Measurements from ENCODE around the gene SAXO1.

The SAXO1 gene

GRCh38 chr9:18988003-18988402, 45.0 kb downstream of the SAXO1 start:
- Mint-ChIP-seq H3K4me3 (no peak overlapping the region), H3K4me1 (ENCODE audit: low read depth) (no peaks in the 10 kb centered on the region), H3K27me3 (no peaks in the 10 kb centered on the region), H3K36me3 (ENCODE audit: low read depth) (no peaks in the 10 kb centered on the region), H3K9me3 (no peaks in the 10 kb centered on the region), H3K27ac (no peak overlapping the region)
- no peak for DNase-seq

GRCh38 chr9:18985996-18986395, 47.0 kb downstream of the SAXO1 start:
- DNase-seq = no peak
- Mint-ChIP-seq H3K4me1 (ENCODE audit: low read depth) (no peaks in the 10 kb centered on the region), H3K36me3 (ENCODE audit: low read depth) (no peaks in the 10 kb centered on the region), H3K4me3 (no peak overlapping the region), H3K27me3 (no peaks in the 10 kb centered on the region), H3K9me3 (no peaks in the 10 kb centered on the region), H3K27ac (no peak overlapping the region)

GRCh38 chr9:18985464-18985951, 47.5 kb downstream of the SAXO1 start:
- Mint-ChIP-seq H3K4me1 (ENCODE audit: low read depth) (no peaks in the 10 kb centered on the region), H3K9me3 (no peaks in the 10 kb centered on the region), H3K4me3 (no peak overlapping the region), H3K36me3 (ENCODE audit: low read depth) (no peaks in the 10 kb centered on the region), H3K27ac (no peak overlapping the region), H3K27me3 (no peaks in the 10 kb centered on the region)
- DNase-seq = no peak

GRCh38 chr9:18982262-18982620, 50.8 kb downstream of the SAXO1 start:
- H3K27ac Mint-ChIP-seq = no peak overlapping the region

GRCh38 chr9:18981476-18982261, 51.3 kb downstream of the SAXO1 start:
- no peak overlapping the region for H3K27ac Mint-ChIP-seq
- peaks cover 4% of the 10 kb centered on the region for H3K4me1 Mint-ChIP-seq (ENCODE audit: low read depth)
- H3K36me3 Mint-ChIP-seq (ENCODE audit: low read depth) = no peaks in the 10 kb centered on the region
- no peaks in the 10 kb centered on the region for H3K27me3 Mint-ChIP-seq
- H3K4me3 Mint-ChIP-seq = no peak overlapping the region
- no peaks in the 10 kb centered on the region for H3K9me3 Mint-ChIP-seq
- DNase-seq = no peak

More at GRCh38 chr9:18982262-18982620, 50.8 kb downstream of the SAXO1 start:
- H3K9me3 Mint-ChIP-seq = no peaks in the 10 kb centered on the region
- no peak overlapping the region for H3K4me3 Mint-ChIP-seq
- no peaks in the 10 kb centered on the region for H3K4me1 Mint-ChIP-seq (ENCODE audit: low read depth)
- no peak for DNase-seq
- no peaks in the 10 kb centered on the region for H3K27me3 Mint-ChIP-seq
- no peaks in the 10 kb centered on the region for H3K36me3 Mint-ChIP-seq (ENCODE audit: low read depth)

- no peak overlapping the region for H3K27ac Mint-ChIP-seq
Observed at GRCh38 chr9:18980189-18980588, 52.8 kb downstream of the SAXO1 start.

GRCh38 chr9:18979367-18979766, 53.6 kb downstream of the SAXO1 start:
- no peak overlapping the region for H3K4me3 Mint-ChIP-seq
- H3K27ac Mint-ChIP-seq = no peak overlapping the region
- peaks cover 3% of the 10 kb centered on the region for H3K27me3 Mint-ChIP-seq
- DNase-seq = no peak
- no peaks in the 10 kb centered on the region for H3K9me3 Mint-ChIP-seq
- H3K4me1 Mint-ChIP-seq (ENCODE audit: low read depth) = peaks cover 10% of the 10 kb centered on the region
- no peaks in the 10 kb centered on the region for H3K36me3 Mint-ChIP-seq (ENCODE audit: low read depth)

More at GRCh38 chr9:18980189-18980588, 52.8 kb downstream of the SAXO1 start:
- Mint-ChIP-seq H3K4me1 (ENCODE audit: low read depth) (peaks cover 10% of the 10 kb centered on the region), H3K27me3 (peaks cover 3% of the 10 kb centered on the region), H3K4me3 (no peak overlapping the region), H3K9me3 (no peaks in the 10 kb centered on the region), H3K36me3 (ENCODE audit: low read depth) (no peaks in the 10 kb centered on the region)
- DNase-seq = no peak

- no peak for DNase-seq
- Mint-ChIP-seq H3K9me3 (no peaks in the 10 kb centered on the region), H3K4me3 (no peak overlapping the region), H3K36me3 (ENCODE audit: low read depth) (no peaks in the 10 kb centered on the region), H3K27ac (no peak overlapping the region), H3K4me1 (ENCODE audit: low read depth) (peaks cover 10% of the 10 kb centered on the region), H3K27me3 (peaks cover 3% of the 10 kb centered on the region)
Observed at GRCh38 chr9:18978188-18978587, 54.8 kb downstream of the SAXO1 start.

- no peaks in the 10 kb centered on the region for H3K9me3 Mint-ChIP-seq
- H3K36me3 Mint-ChIP-seq (ENCODE audit: low read depth) = no peaks in the 10 kb centered on the region
- peaks cover 7% of the 10 kb centered on the region for H3K27me3 Mint-ChIP-seq
- H3K27ac Mint-ChIP-seq = no peak overlapping the region
- H3K4me3 Mint-ChIP-seq = no peak overlapping the region
- peaks cover 10% of the 10 kb centered on the region for H3K4me1 Mint-ChIP-seq (ENCODE audit: low read depth)
- no peak for DNase-seq
Observed at GRCh38 chr9:18976709-18977531, 56.1 kb downstream of the SAXO1 start.

- DNase-seq = no peak
- no peak overlapping the region for H3K27ac Mint-ChIP-seq
- H3K4me3 Mint-ChIP-seq = no peak overlapping the region
- H3K4me1 Mint-ChIP-seq (ENCODE audit: low read depth) = peaks cover 10% of the 10 kb centered on the region
- no peaks in the 10 kb centered on the region for H3K9me3 Mint-ChIP-seq
- peaks cover 13% of the 10 kb centered on the region for H3K27me3 Mint-ChIP-seq
- H3K36me3 Mint-ChIP-seq (ENCODE audit: low read depth) = no peaks in the 10 kb centered on the region
Observed at GRCh38 chr9:18976221-18976708, 56.7 kb downstream of the SAXO1 start.

GRCh38 chr9:18973348-18973747, 59.7 kb downstream of the SAXO1 start:
- H3K4me3 Mint-ChIP-seq = no peak overlapping the region
- H3K9me3 Mint-ChIP-seq = no peaks in the 10 kb centered on the region
- H3K27me3 Mint-ChIP-seq = peaks cover 31% of the 10 kb centered on the region
- DNase-seq = no peak
- H3K27ac Mint-ChIP-seq = no peak overlapping the region
- H3K36me3 Mint-ChIP-seq (ENCODE audit: low read depth) = no peaks in the 10 kb centered on the region
- H3K4me1 Mint-ChIP-seq (ENCODE audit: low read depth) = peaks cover 10% of the 10 kb centered on the region

GRCh38 chr9:18972675-18973074, 60.3 kb downstream of the SAXO1 start:
- H3K27me3 Mint-ChIP-seq = peaks cover 36% of the 10 kb centered on the region
- no peaks in the 10 kb centered on the region for H3K36me3 Mint-ChIP-seq (ENCODE audit: low read depth)
- H3K4me1 Mint-ChIP-seq (ENCODE audit: low read depth) = peaks cover 10% of the 10 kb centered on the region
- no peak overlapping the region for H3K27ac Mint-ChIP-seq
- H3K9me3 Mint-ChIP-seq = no peaks in the 10 kb centered on the region
- DNase-seq = no peak
- no peak overlapping the region for H3K4me3 Mint-ChIP-seq

- DNase-seq = no peak
- H3K27me3 Mint-ChIP-seq = peaks cover 36% of the 10 kb centered on the region
- H3K4me1 Mint-ChIP-seq (ENCODE audit: low read depth) = peaks cover 8% of the 10 kb centered on the region
- no peak overlapping the region for H3K4me3 Mint-ChIP-seq
- H3K27ac Mint-ChIP-seq = no peak overlapping the region
- no peaks in the 10 kb centered on the region for H3K9me3 Mint-ChIP-seq
- no peaks in the 10 kb centered on the region for H3K36me3 Mint-ChIP-seq (ENCODE audit: low read depth)
Observed at GRCh38 chr9:18971909-18972308, 61.1 kb downstream of the SAXO1 start.

GRCh38 chr9:18971404-18971803, 61.6 kb downstream of the SAXO1 start:
- no peak overlapping the region for H3K4me3 Mint-ChIP-seq
- no peaks in the 10 kb centered on the region for H3K36me3 Mint-ChIP-seq (ENCODE audit: low read depth)
- no peaks in the 10 kb centered on the region for H3K9me3 Mint-ChIP-seq
- peaks cover 4% of the 10 kb centered on the region for H3K4me1 Mint-ChIP-seq (ENCODE audit: low read depth)
- no peak overlapping the region for H3K27ac Mint-ChIP-seq
- DNase-seq = no peak
- peaks cover 36% of the 10 kb centered on the region for H3K27me3 Mint-ChIP-seq

- no peak overlapping the region for H3K4me3 Mint-ChIP-seq
- no peaks in the 10 kb centered on the region for H3K36me3 Mint-ChIP-seq (ENCODE audit: low read depth)
- no peak for DNase-seq
- no peaks in the 10 kb centered on the region for H3K4me1 Mint-ChIP-seq (ENCODE audit: low read depth)
- peaks cover 33% of the 10 kb centered on the region for H3K27me3 Mint-ChIP-seq
- no peaks in the 10 kb centered on the region for H3K9me3 Mint-ChIP-seq
- H3K27ac Mint-ChIP-seq = no peak overlapping the region
Observed at GRCh38 chr9:18970393-18970792, 62.6 kb downstream of the SAXO1 start.
